Endothelial cell (in vitro differentiated cells): ENCODE results near the gene USP10. TPM values are rescaled to one million over a fixed set of nuclear protein-coding genes. Genes with fewer than 3 reads are reported as not detected.

Source experiments
- total RNA-seq: library from RNA; stranded (reverse); fragmentation: NEBNext Ultra II Directional; extraction: Animal tissue kit (Norgen Biotek cat#: 25700); gene quantifications from one replicate; pipeline ENCODE4 v1.2.1, GENCODE V29; 2021; ENCODE audit not compliant: unreplicated experiment

USP10 gene
- total RNA-seq, 1 donor from 2014 or later = 81.2 TPM

Other genes starting within 250 kb of the USP10 start
- 34.2 TPM for gene MEAK7, start 195.3 kb upstream of the USP10 start, total RNA-seq
- gene COTL1, start 81.9 kb upstream of the USP10 start, total RNA-seq = 87.3 TPM
- gene KLHL36, start 51.5 kb upstream of the USP10 start, total RNA-seq = 40.8 TPM
- 0.54 TPM for gene CRISPLD2, start 120.0 kb downstream of the USP10 start, total RNA-seq